HG03045 (cell line): Measurements from ENCODE around the gene RASAL3.
"Not testable (repeated sequence)": the region's sequence is repeated elsewhere in the genome, so short reads cannot be mapped to it uniquely, and the experiment has no call there.

Source experiments
- ATAC-seq: cut with Tn5 transposase; IDR thresholded peaks from one replicate; pipeline ENCODE4 v1.9.1; 2021; ENCODE audit warnings: mild to moderate bottlenecking, moderate library complexity; ENCODE audit not compliant: unreplicated experiment

The RASAL3 gene

GRCh38 chr19:15475169-15475568 is 10.8 kb upstream of the RASAL3 start:
- ATAC-seq, result no peak

- not testable (repeated sequence) for ATAC-seq
These were observed 9.5 kb upstream of the RASAL3 start for GRCh38 chr19:15473821-15474220.

GRCh38 chr19:15471639-15472101 is 7.3 kb upstream of the RASAL3 start:
- ATAC-seq, result no peak

- ATAC-seq, result no peak
These were observed 5.4 kb upstream of the RASAL3 start for GRCh38 chr19:15469513-15470297.

GRCh38 chr19:15468675-15469512 is 4.5 kb upstream of the RASAL3 start:
- no peak for ATAC-seq

GRCh38 chr19:15467734-15468214 is 3.4 kb upstream of the RASAL3 start:
- no peak for ATAC-seq

- no peak for ATAC-seq
These were observed 2.7 kb upstream of the RASAL3 start for GRCh38 chr19:15466851-15467733.

- no peak for ATAC-seq
These were observed 428 bp downstream of the RASAL3 start for GRCh38 chr19:15463861-15464371.

GRCh38 chr19:15461694-15462093 is 2.6 kb downstream of the RASAL3 start:
- no peak for ATAC-seq

GRCh38 chr19:15457701-15458484 is 6.5 kb downstream of the RASAL3 start:
- no peak for ATAC-seq

- no peak for ATAC-seq
These were observed 7.3 kb downstream of the RASAL3 start for GRCh38 chr19:15456871-15457700.

GRCh38 chr19:15456441-15456840 is 7.9 kb downstream of the RASAL3 start:
- ATAC-seq, result no peak

- no peak for ATAC-seq
These were observed 8.3 kb downstream of the RASAL3 start for GRCh38 chr19:15455996-15456395.

- ATAC-seq, result no peak
These were observed 10.2 kb downstream of the RASAL3 start for GRCh38 chr19:15453906-15454860.

GRCh38 chr19:15453091-15453578 is 11.2 kb downstream of the RASAL3 start:
- no peak for ATAC-seq

- ATAC-seq, result no peak
These were observed 12.0 kb downstream of the RASAL3 start for GRCh38 chr19:15452111-15453047.

GRCh38 chr19:15450528-15450890 is 13.8 kb downstream of the RASAL3 start:
- ATAC-seq, result no peak
